Brain microvascular endothelial cell (primary cell): ENCODE results near the gene ASPM.

ENCODE experiments used
- DNase-seq: peaks from one replicate; pipeline ENCODE4 v3.0.0-alpha.2; 2020
- H3K27ac ChIP-seq: fragments of 250-450 bp; sonication (Bioruptor Pico); 2 replicates; pipeline ENCODE4 v1.5.1; 2020; ENCODE audit warnings: mild to moderate bottlenecking, moderate library complexity
- H3K27me3 ChIP-seq: fragments of 250-450 bp; sonication (Bioruptor Pico); replicated peaks from 2 replicates; pipeline ENCODE4 v1.5.1; 2020; ENCODE audit warnings: mild to moderate bottlenecking
- H3K36me3 ChIP-seq: fragments of 250-450 bp; sonication (Bioruptor Pico); replicated peaks from 2 replicates; pipeline ENCODE4 v1.5.1; 2020; ENCODE audit warnings: mild to moderate bottlenecking
- H3K4me3 ChIP-seq: 2 replicates; pipeline ENCODE4 v1.5.1; 2011; ENCODE audit warnings: low read depth, mild to moderate bottlenecking, control low read depth, low read length, moderate library complexity
- in situ Hi-C: cut with HindIII; loops from 2 replicates; pipeline ENCODE4 v1.10.0; 2017; ENCODE audit warnings: low sequenced_read_pairs, low pct_ligation_motif_present
- TF ChIP-seq, protein P1 (sequence below): IDR thresholded peaks from 2 replicates; pipeline ENCODE4 v1.5.1; 2011; ENCODE audit warnings: low read depth, mild to moderate bottlenecking, moderate library complexity, low read length, control low read depth, inconsistent platforms; ENCODE audit errors: missing control alignments

Gene ASPM

DNA sequence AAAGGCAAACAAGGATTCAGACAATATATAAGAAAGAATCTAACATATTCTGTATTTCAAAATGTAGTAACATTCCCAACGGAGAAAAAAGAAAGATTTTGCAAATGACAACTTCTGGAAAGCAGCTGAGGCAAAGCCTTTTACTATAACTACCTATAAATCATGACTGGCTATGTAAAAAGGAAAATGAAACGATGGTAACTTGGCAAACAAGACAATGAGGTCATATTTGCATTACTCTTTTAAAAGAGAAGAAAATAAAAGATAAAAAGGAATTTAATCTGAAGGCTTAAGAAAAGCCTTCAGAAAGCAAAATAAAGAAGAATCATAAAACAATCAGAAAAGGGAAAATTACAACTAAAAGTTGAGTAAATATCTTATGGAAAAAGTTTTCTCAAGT lies 25.1 kb upstream of the ASPM start:
- Histone ChIP-seq H3K27me3 (no peaks in the 10 kb centered on the region), H3K4me3 (no peak overlapping the region), H3K27ac (no peak overlapping the region), H3K36me3 (peaks cover 3% of the 10 kb centered on the region)
- in situ Hi-C loops, result no loop called here
- no peak for DNase-seq
- TF ChIP-seq, protein P1, sequence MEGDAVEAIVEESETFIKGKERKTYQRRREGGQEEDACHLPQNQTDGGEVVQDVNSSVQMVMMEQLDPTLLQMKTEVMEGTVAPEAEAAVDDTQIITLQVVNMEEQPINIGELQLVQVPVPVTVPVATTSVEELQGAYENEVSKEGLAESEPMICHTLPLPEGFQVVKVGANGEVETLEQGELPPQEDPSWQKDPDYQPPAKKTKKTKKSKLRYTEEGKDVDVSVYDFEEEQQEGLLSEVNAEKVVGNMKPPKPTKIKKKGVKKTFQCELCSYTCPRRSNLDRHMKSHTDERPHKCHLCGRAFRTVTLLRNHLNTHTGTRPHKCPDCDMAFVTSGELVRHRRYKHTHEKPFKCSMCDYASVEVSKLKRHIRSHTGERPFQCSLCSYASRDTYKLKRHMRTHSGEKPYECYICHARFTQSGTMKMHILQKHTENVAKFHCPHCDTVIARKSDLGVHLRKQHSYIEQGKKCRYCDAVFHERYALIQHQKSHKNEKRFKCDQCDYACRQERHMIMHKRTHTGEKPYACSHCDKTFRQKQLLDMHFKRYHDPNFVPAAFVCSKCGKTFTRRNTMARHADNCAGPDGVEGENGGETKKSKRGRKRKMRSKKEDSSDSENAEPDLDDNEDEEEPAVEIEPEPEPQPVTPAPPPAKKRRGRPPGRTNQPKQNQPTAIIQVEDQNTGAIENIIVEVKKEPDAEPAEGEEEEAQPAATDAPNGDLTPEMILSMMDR, result no peak

GRCh38 chr1:197170538-197170937 lies 24.1 kb upstream of the ASPM start:
- in situ Hi-C loops, result no loop called here
- peaks cover 3% of the 10 kb centered on the region for H3K36me3 ChIP-seq
- no peak for DNase-seq

GRCh38 chr1:197159461-197159860 lies 13.0 kb upstream of the ASPM start:
- TF ChIP-seq, protein P1, result no peak
- Histone ChIP-seq H3K27ac (peak overlapping the region; percentile 44), H3K4me3 (no peak overlapping the region)

More at GRCh38 chr1:197170538-197170937, 24.1 kb upstream of the ASPM start:
- TF ChIP-seq, protein P1, result no peak
- Histone ChIP-seq H3K27ac (no peak overlapping the region), H3K4me3 (no peak overlapping the region), H3K27me3 (no peaks in the 10 kb centered on the region)

DNA sequence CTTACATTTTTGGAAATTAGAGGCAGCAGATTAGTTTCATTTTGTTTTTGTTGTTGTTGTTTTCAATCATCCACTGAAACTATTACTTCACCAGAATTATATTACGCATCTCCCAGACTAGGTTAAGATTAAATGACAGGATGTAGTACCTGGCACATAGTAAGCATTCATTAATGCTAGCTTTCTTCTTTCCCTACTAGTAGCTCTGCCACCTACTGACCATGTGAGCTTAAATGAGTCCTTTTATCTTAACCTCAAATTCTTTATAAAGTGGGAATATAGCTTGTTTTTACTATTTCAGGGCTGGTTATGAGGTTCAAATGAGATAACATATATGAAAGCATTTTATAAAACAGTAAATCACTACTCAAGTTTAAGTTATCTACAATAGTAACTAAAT lies 10.2 kb upstream of the ASPM start:
- Histone ChIP-seq H3K36me3 (peaks cover 7% of the 10 kb centered on the region), H3K4me3 (no peak overlapping the region), H3K27ac (no peak overlapping the region), H3K27me3 (no peaks in the 10 kb centered on the region)
- TF ChIP-seq, protein P1, result no peak
- in situ Hi-C loops, result no loop called here
- DNase-seq, result no peak

More at GRCh38 chr1:197159461-197159860, 13.0 kb upstream of the ASPM start:
- Histone ChIP-seq H3K36me3 (peaks cover 7% of the 10 kb centered on the region), H3K27me3 (no peaks in the 10 kb centered on the region)
- in situ Hi-C loops, result no loop called here
- no peak for DNase-seq

DNA sequence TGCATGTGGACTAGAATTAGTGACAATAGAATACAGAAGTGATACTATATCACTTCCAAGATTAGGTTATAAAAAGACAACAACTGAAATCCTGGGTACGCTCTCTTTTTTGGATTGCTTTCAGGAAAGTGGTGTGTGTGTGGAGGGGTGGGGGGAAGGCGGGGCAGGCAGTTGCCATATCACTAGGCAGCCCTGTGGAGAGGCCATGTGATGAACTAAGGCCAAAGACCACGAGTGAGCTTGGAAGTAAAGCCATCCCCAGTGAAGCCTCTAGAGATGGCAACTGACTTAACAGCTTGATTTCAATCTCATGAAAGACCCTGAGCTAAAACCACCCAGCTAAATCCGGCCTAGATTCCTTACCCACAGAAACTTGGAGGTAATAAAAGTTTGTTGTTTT lies 6.2 kb upstream of the ASPM start:
- no peak overlapping the region for H3K27ac ChIP-seq
- DNase-seq, result no peak
- H3K36me3 ChIP-seq, result no peaks in the 10 kb centered on the region
- no peaks in the 10 kb centered on the region for H3K27me3 ChIP-seq
- H3K4me3 ChIP-seq, result no peak overlapping the region
- in situ Hi-C loops, result no loop called here
- TF ChIP-seq, protein P1, result no peak

DNA sequence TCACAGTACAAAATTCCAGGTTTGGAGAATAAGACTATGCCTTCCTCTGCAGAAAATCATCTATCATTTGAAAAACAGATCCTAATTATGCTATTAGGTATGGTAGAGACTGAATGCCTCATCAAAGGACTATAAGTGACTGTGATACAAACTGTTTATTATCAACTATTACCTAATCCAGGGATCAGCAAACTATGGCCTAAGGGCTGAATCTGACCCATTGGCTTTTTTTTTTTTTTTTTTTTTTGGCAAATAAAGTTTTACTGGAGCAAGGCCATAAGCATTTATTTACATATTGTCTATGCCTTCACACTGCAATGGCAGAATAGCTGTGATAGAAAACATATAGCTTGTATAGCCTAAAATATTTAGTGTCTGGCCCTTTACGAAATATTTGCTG lies 4.7 kb upstream of the ASPM start:
- TF ChIP-seq, protein P1, result no peak
- in situ Hi-C loops, result no loop called here

More for the DNA sequence above, 4.7 kb upstream of the ASPM start:
- Histone ChIP-seq H3K27me3 (no peaks in the 10 kb centered on the region), H3K27ac (no peak overlapping the region), H3K4me3 (no peak overlapping the region), H3K36me3 (no peaks in the 10 kb centered on the region)
- no peak for DNase-seq
